MCF 10A (cell line): Measurements from ENCODE around the gene C12orf42. TPM values are rescaled to one million over a fixed set of nuclear protein-coding genes. Genes with fewer than 3 reads are reported as not detected.

Experiments
- BruUV-seq: library from RNA; stranded (reverse); fragments of 400-500 nt; replicated peaks from 2 replicates; lab custom pipeline; 2021; lab: Mats Ljungman, UMichigan
- CTCF ChIA-PET: fragments of 300-600 bp; sonication (Branson Sonifier 250); formaldehyde crosslinking; extraction: SDS; loops from one replicate; lab custom pipeline; 2021; ENCODE audit warnings: antibody characterized with exemption, inconsistent platforms; lab: Yijun Ruan, JAX
- POLR2A ChIA-PET: fragments of 300-600, 350-650 bp; sonication (Branson Sonifier 250); formaldehyde crosslinking; extraction: SDS; loops from one replicate; lab custom pipeline; 2020; ENCODE audit warnings: antibody characterized with exemption, inconsistent platforms; lab: Yijun Ruan, JAX
- DNase-seq: peaks from one replicate; pipeline ENCODE4 v3.0.0-alpha.2; 2018; ENCODE audit not compliant: unreplicated experiment
- H3K27ac Mint-ChIP-seq: one replicate; pipeline ENCODE4 v1.8.0; 2022; ENCODE audit warnings: mild to moderate bottlenecking, low read depth, mixed read lengths; ENCODE audit not compliant: unreplicated experiment
- H3K27me3 Mint-ChIP-seq: one replicate; pipeline ENCODE4 v1.8.0; 2022; ENCODE audit warnings: mixed read lengths; ENCODE audit not compliant: insufficient read depth, unreplicated experiment
- H3K36me3 Mint-ChIP-seq: one replicate; pipeline ENCODE4 v1.8.0; 2022; ENCODE audit warnings: mild to moderate bottlenecking, moderate library complexity, mixed read lengths; ENCODE audit not compliant: insufficient read depth, unreplicated experiment
- H3K4me1 Mint-ChIP-seq: one replicate; pipeline ENCODE4 v1.8.0; 2022; ENCODE audit warnings: mixed read lengths; ENCODE audit not compliant: insufficient read depth, unreplicated experiment
- H3K4me3 Mint-ChIP-seq: one replicate; pipeline ENCODE4 v1.8.0; 2022; ENCODE audit warnings: mild to moderate bottlenecking, moderate library complexity, mixed read lengths; ENCODE audit not compliant: unreplicated experiment
- H3K9me3 Mint-ChIP-seq: one replicate; pipeline ENCODE4 v1.8.0; 2022; ENCODE audit warnings: mixed read lengths; ENCODE audit not compliant: unreplicated experiment
- intact Hi-C: fragments of 100-400 bp; cut with micrococcal nuclease; formaldehyde crosslinking; loops from 2 replicates; pipeline ENCODE4 v1.14.1; 2022
- total RNA-seq: library from RNA; stranded (reverse); gene quantifications from 2 replicates; pipeline ENCODE4 v1.2.3, GENCODE V29; 2022
- TF ChIP-seq, protein P1 (sequence below): fragments of 200-600 bp; IDR thresholded peaks from one replicate; pipeline ENCODE4 v1.8.0; 2022; ENCODE audit warnings: antibody characterized with exemption, mild to moderate bottlenecking; ENCODE audit not compliant: unreplicated experiment

The C12orf42 gene
- total RNA-seq, 1 experiment from 2014 or later = not detected

DNA sequence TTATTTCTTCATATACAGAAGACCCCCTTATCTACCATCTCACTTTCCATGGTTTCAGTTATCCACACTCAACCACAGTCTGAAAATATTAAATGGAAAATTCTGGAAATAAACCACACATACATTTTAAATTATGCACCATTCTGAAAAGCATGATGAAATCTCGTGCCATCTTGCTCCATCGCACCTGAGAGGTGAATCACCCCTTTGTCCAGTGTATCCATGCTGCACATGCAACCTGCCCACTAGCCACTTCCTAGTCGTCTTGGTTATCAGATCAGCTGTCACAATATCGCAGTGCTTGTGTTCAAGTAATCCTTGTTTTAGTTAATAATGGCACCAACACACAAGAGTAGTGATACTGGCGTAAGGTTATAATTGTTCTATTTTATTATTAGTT lies 145.7 kb downstream of the C12orf42 start:
- CTCF ChIA-PET = no interaction called here
- TF ChIP-seq, protein P1, sequence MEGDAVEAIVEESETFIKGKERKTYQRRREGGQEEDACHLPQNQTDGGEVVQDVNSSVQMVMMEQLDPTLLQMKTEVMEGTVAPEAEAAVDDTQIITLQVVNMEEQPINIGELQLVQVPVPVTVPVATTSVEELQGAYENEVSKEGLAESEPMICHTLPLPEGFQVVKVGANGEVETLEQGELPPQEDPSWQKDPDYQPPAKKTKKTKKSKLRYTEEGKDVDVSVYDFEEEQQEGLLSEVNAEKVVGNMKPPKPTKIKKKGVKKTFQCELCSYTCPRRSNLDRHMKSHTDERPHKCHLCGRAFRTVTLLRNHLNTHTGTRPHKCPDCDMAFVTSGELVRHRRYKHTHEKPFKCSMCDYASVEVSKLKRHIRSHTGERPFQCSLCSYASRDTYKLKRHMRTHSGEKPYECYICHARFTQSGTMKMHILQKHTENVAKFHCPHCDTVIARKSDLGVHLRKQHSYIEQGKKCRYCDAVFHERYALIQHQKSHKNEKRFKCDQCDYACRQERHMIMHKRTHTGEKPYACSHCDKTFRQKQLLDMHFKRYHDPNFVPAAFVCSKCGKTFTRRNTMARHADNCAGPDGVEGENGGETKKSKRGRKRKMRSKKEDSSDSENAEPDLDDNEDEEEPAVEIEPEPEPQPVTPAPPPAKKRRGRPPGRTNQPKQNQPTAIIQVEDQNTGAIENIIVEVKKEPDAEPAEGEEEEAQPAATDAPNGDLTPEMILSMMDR = no peak
- POLR2A ChIA-PET = no interaction called here

DNA sequence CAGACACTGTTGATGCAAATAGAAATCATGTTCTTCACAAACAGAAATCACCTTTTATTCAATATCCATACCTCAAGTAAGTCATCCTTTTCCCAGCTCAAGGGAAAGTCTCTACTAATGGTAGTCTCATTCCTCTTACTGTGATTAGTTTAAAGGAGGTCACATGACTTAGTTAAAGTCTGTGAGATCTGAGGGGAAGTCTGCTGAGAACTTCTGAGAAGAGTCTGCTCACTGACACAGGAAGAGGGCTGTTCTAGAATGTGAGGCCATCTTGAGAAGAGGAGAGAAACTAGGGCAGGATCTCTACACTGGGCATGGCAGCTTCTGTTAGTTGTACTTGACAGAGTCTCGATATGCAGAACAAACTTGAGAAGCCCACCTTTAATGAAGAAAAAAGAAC lies 146.8 kb downstream of the C12orf42 start:
- intact Hi-C loops = no loop called here
- ChIA-PET POLR2A (no interaction called here), CTCF (interaction anchor here (0.5 kb wide), 1 partner anchor 18 kb away, joined by 3 read pairs; no protein-coding TSS in a partner anchor)
- Mint-ChIP-seq H3K9me3 (peaks cover 13% of the 10 kb centered on the region), H3K4me1 (no peaks in the 10 kb centered on the region), H3K27me3 (no peaks in the 10 kb centered on the region), H3K27ac (no peak overlapping the region), H3K36me3 (no peaks in the 10 kb centered on the region), H3K4me3 (no peak overlapping the region)
- no peak for DNase-seq
- BruUV-seq = no TSS peak
- TF ChIP-seq, protein P1 = no peak

More for the DNA sequence above, 145.7 kb downstream of the C12orf42 start:
- Mint-ChIP-seq H3K27me3 (no peaks in the 10 kb centered on the region), H3K9me3 (peaks cover 13% of the 10 kb centered on the region), H3K27ac (no peak overlapping the region), H3K4me1 (no peaks in the 10 kb centered on the region), H3K36me3 (no peaks in the 10 kb centered on the region), H3K4me3 (no peak overlapping the region)
- peak; percentile 28 for DNase-seq
- intact Hi-C loops = no loop called here
- BruUV-seq = no TSS peak

DNA sequence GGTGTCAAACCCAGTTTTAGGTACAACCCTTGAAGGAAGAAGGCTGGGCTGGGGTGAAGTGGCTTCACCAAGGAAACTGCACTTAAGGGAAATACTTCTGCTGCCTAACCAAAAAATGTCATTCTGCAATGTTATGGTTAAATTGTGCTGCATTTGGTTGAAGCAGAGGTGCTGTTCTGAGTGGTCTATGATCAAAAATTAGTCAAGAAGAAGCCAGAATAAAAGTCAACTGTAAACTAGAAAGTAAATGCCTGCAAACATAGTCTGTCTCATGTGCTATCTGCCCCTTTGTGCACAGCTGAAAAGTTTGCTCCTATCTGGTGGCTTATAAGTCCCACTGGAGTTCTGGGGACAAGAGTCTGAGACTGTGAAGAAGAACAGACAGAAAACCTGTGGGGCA lies 158.8 kb downstream of the C12orf42 start:
- ChIA-PET POLR2A (no interaction called here), CTCF (no interaction called here)
- no peak for DNase-seq
- H3K27me3 Mint-ChIP-seq = no peaks in the 10 kb centered on the region
- TF ChIP-seq, protein P1 = no peak
- H3K27ac Mint-ChIP-seq = no peak overlapping the region
- no peak overlapping the region for H3K4me3 Mint-ChIP-seq
- intact Hi-C loops = no loop called here
- BruUV-seq = no TSS peak
- no peaks in the 10 kb centered on the region for H3K4me1 Mint-ChIP-seq
- no peaks in the 10 kb centered on the region for H3K36me3 Mint-ChIP-seq
- H3K9me3 Mint-ChIP-seq = peaks cover 7% of the 10 kb centered on the region

DNA sequence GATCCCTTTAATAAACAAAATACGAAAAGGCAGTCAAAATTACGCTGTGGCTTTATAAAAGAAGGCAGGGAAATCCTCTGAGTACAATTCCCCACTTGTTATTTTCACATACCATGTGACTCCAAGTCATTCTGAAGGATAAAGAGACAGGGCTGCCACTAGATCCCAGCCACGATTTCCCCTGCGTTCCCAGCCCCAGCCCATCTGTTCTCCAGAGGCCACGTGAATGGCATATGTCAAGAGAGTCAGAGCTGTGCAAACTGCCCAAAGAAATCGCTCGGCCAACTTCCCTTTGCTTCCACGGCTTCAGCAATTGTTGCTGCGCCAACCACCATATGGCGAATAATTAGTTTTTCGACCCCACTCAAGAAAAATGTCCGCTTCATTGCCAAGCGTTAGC lies 161.3 kb downstream of the C12orf42 start:
- Mint-ChIP-seq H3K9me3 (no peaks in the 10 kb centered on the region), H3K27ac (no peak overlapping the region), H3K4me1 (no peaks in the 10 kb centered on the region), H3K4me3 (no peak overlapping the region), H3K27me3 (no peaks in the 10 kb centered on the region), H3K36me3 (no peaks in the 10 kb centered on the region)
- ChIA-PET POLR2A (no interaction called here), CTCF (no interaction called here)
- BruUV-seq = no TSS peak
- intact Hi-C loops = no loop called here
- TF ChIP-seq, protein P1 = no peak
- no peak for DNase-seq
